ENCODE results near the gene SH3YL1. TPM values are rescaled to one million over a fixed set of nuclear protein-coding genes. Genes with fewer than 3 reads are reported as not detected.

The SH3YL1 gene
- total and polyA plus RNA-seq, 2 of the 4 experiments (the other 2 are of a cell fraction): 18.1 to 21.2 TPM

DNA sequence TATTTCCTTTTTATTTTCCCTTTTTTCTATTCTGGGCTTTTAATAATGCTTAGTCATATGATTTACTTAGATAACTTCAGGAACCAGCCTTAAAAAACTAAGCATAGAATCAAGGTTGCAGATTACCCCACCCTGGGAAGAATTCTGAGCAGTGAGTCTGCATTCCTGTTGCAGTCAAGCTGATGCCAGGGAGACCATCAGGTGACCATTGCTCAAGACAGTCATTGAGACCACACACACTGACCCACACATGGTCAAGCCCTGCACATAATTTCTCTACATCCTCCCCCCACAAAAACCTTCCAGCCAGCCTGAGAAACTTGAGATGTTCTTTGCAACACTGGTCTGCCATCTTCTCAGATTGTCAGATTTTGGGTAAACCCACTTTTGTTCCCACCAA lies 83.9 kb downstream of the SH3YL1 start:
- H2BK20ac ChIP-seq (ENCODE audit: low read depth, low read length): no peak overlapping the region
- no peak overlapping the region for H2BK120ac ChIP-seq (ENCODE audit: low read depth, low read length)
- DNase-seq (no peak), ATAC-seq (ENCODE audit: low read depth) (no peak)
- no peak overlapping the region for H2AK9ac ChIP-seq (replicated peaks; ENCODE audit: low read depth, low read length, poor library complexity)
- H3K14ac ChIP-seq (replicated peaks; ENCODE audit: low read depth, low read length): no peak overlapping the region
- H3K4me2 ChIP-seq (ENCODE audit: low read depth, low read length): no peak overlapping the region
- H2AK5ac ChIP-seq (ENCODE audit: low read depth, low read length): no peak overlapping the region
- no peak overlapping the region for H2BK15ac ChIP-seq (ENCODE audit: low read depth, low read length)
- no peak overlapping the region for H4K91ac ChIP-seq (ENCODE audit: insufficient read depth, low read depth, low read length)
- H3K56ac ChIP-seq (ENCODE audit: extremely low read depth, insufficient read depth, low read length): no peak overlapping the region
- H3K79me1 ChIP-seq (ENCODE audit: low read depth in 1 of 2, low read length in 2 of 2): no peaks in the 10 kb centered on the region
- BruUV-seq (replicated peaks): no TSS peak
- no peak for TF ChIP-seq NFE2L2 (IDR thresholded peaks at IDR 0.05; ENCODE audit: low read depth, low read length)
- no peak for TF ChIP-seq MXI1 (IDR thresholded peaks at IDR 0.05; ENCODE audit: borderline replicate concordance, low read depth, low read length)
- no peak for TF ChIP-seq BHLHE40 (IDR thresholded peaks at IDR 0.05; ENCODE audit: low read depth, low read length)
- no peak for TF ChIP-seq FOS (IDR thresholded peaks at IDR 0.05; ENCODE audit: low read depth, low read length)
- TF ChIP-seq RAD21 (IDR thresholded peaks at IDR 0.05; ENCODE audit: low read length): no peak
- TF ChIP-seq CHD1 (IDR thresholded peaks at IDR 0.05; ENCODE audit: low read depth, low read length): no peak
- no peak for TF ChIP-seq CEBPB (IDR thresholded peaks at IDR 0.05; ENCODE audit: low read depth, low read length)
- no peak for TF ChIP-seq SMC3 (IDR thresholded peaks at IDR 0.05; ENCODE audit: low read depth, low read length)
- no peak for TF ChIP-seq RCOR1 (IDR thresholded peaks at IDR 0.05; ENCODE audit: insufficient replicate concordance, low read length)
- TF ChIP-seq RFX5 (IDR thresholded peaks at IDR 0.05; ENCODE audit: low read depth, low read length): no peak
- TF ChIP-seq, protein P1, sequence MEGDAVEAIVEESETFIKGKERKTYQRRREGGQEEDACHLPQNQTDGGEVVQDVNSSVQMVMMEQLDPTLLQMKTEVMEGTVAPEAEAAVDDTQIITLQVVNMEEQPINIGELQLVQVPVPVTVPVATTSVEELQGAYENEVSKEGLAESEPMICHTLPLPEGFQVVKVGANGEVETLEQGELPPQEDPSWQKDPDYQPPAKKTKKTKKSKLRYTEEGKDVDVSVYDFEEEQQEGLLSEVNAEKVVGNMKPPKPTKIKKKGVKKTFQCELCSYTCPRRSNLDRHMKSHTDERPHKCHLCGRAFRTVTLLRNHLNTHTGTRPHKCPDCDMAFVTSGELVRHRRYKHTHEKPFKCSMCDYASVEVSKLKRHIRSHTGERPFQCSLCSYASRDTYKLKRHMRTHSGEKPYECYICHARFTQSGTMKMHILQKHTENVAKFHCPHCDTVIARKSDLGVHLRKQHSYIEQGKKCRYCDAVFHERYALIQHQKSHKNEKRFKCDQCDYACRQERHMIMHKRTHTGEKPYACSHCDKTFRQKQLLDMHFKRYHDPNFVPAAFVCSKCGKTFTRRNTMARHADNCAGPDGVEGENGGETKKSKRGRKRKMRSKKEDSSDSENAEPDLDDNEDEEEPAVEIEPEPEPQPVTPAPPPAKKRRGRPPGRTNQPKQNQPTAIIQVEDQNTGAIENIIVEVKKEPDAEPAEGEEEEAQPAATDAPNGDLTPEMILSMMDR (conservative IDR thresholded peaks at IDR 0.05; ENCODE audit: low read depth, low read length): no peak
- no peak for TF ChIP-seq POLR2A (IDR thresholded peaks at IDR 0.05; ENCODE audit: low read depth, low read length)
- TF ChIP-seq, protein P2, sequence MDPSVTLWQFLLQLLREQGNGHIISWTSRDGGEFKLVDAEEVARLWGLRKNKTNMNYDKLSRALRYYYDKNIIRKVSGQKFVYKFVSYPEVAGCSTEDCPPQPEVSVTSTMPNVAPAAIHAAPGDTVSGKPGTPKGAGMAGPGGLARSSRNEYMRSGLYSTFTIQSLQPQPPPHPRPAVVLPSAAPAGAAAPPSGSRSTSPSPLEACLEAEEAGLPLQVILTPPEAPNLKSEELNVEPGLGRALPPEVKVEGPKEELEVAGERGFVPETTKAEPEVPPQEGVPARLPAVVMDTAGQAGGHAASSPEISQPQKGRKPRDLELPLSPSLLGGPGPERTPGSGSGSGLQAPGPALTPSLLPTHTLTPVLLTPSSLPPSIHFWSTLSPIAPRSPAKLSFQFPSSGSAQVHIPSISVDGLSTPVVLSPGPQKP (IDR thresholded peaks at IDR 0.05; ENCODE audit: borderline replicate concordance, low read depth, low read length): no peak
- no peaks in the 10 kb centered on the region for H3K4me1 ChIP-seq (ENCODE audit: control insufficient read depth, insufficient read depth, low read length)
- ChIA-PET CTCF (no interaction called here), POLR2A (ENCODE audit: unreplicated experiment) (no interaction called here)
- in situ Hi-C loops (cut with MboI; ENCODE audit: low sequenced_read_pairs) (no loop called here), intact Hi-C loops (cut with micrococcal nuclease) (no loop called here), dilution Hi-C loops (cut with HindIII; ENCODE audit: low sequenced_read_pairs, unreplicated experiment) (no loop called here)
- H3K9ac ChIP-seq (ENCODE audit: low read depth, low read length): no peak overlapping the region
- no peak overlapping the region for H3K4me3 ChIP-seq (ENCODE audit: insufficient read depth, low read depth, low read length)
- H2AFZ ChIP-seq (replicated peaks; ENCODE audit: low read length, poor library complexity): no peak overlapping the region
- no peaks in the 10 kb centered on the region for H4K20me1 ChIP-seq (ENCODE audit: insufficient read depth, low read length)
- no peak overlapping the region for H3K27ac ChIP-seq (ENCODE audit: insufficient read depth, low read length)
- H2BK5ac ChIP-seq (ENCODE audit: low read depth, low read length, poor library complexity, severe bottlenecking): no peak overlapping the region
- H3K9me3 ChIP-seq (ENCODE audit: control insufficient read depth, insufficient read depth, low read length): peaks cover 6% of the 10 kb centered on the region
- H3K9me1 ChIP-seq (ENCODE audit: insufficient read depth, low read length): no peaks in the 10 kb centered on the region
- no peak overlapping the region for H3K23ac ChIP-seq (ENCODE audit: low read depth, low read length)
- no peaks in the 10 kb centered on the region for H3K36me3 ChIP-seq (ENCODE audit: control insufficient read depth, insufficient read depth, low read length)
- H3K18ac ChIP-seq (ENCODE audit: low read depth, low read length): no peak overlapping the region
- H4K5ac ChIP-seq (ENCODE audit: low read depth, low read length): no peak overlapping the region
- H3K4ac ChIP-seq (ENCODE audit: low read depth, low read length): no peak overlapping the region
- no peak overlapping the region for H4K8ac ChIP-seq (ENCODE audit: low read depth in 2 of 2, low read length in 2 of 2)
- no peaks in the 10 kb centered on the region for H3K27me3 ChIP-seq (ENCODE audit: control insufficient read depth, insufficient read depth, low read length)

All from IMR-90 (cell line).